Body of pancreas (tissue), 4 donors: ENCODE results near the gene DCUN1D5. TPM values are rescaled to one million over a fixed set of nuclear protein-coding genes. Genes with fewer than 3 reads are reported as not detected.

Experiments used
- ATAC-seq: fragments of 150-250 bp; one replicate; pipeline ENCODE4 v1.9.1; 2016
- DNase-seq, 4 donors: peaks; one replicate each; pipeline ENCODE4 v3.0.0-alpha.2; 2019
- H3K27ac ChIP-seq, 4 donors: fragments of 200-600 bp; sonication (generic); 1 replicate in 3 of 4; 2 replicates in 1 of 4; pipeline versions ENCODE4 v1.5.1 to v1.6.1; 2016 to 2019; ENCODE audit warnings: mild to moderate bottlenecking in 1 of 4, mixed read lengths in 1 of 4, moderate library complexity in 1 of 4
- H3K27me3 ChIP-seq, 2 donors: fragments of 200-600 bp; sonication (generic); one replicate each; pipeline ENCODE4 v1.6.0; 2016; ENCODE audit warnings: mild to moderate bottlenecking in 1 of 2
- H3K36me3 ChIP-seq, 2 donors: fragments of 200-600 bp; sonication (generic); replicated peaks in 1 of 2; 2 replicates each; pipeline ENCODE4 v1.5.1; 2016; ENCODE audit warnings: low read depth in 2 of 2; ENCODE audit not compliant: insufficient read depth in 1 of 2
- H3K4me1 ChIP-seq: fragments of 200-600 bp; sonication (generic); one replicate; pipeline ENCODE4 v1.6.0; 2016
- H3K4me3 ChIP-seq, 2 donors: fragments of 200-600 bp; sonication (generic); 1 replicate in 1 of 2; 2 replicates in 1 of 2; pipeline ENCODE4 v1.5.1; 2016 to 2019
- H3K9me3 ChIP-seq, 3 donors: fragments of 200-600 bp; sonication (generic); 1 replicate in 2 of 3; 2 replicates in 1 of 3; pipeline ENCODE4 v1.5.1; 2016
- CTCF ChIP-seq, 7 experiments: fragments of 450-650 bp in 4 of 7; fragments of 200-600 bp in 3 of 7; sonication (generic) in 3 of 7; IDR thresholded peaks; one replicate each; pipeline ENCODE4 v1.5.1; 2016 to 2019; ENCODE audit warnings: antibody characterized with exemption in 7 of 7
- POLR2A ChIP-seq, 3 donors: fragments of 450-650 bp; IDR thresholded peaks; one replicate each; pipeline ENCODE4 v1.6.1; 2016; ENCODE audit warnings: antibody characterized with exemption in 3 of 3, mild to moderate bottlenecking in 2 of 3
- WGBS, 2 donors: methylation state at CpG; one replicate each; pipeline ENCODE4 v1.1.5; 2017; 5-methylcytosine and 5-hydroxymethylcytosine counted together
- intact Hi-C: fragments of 100-400 bp; cut with DNase I; formaldehyde crosslinking; loops from one replicate; pipeline ENCODE4 v1.15.1; 2023
- total RNA-seq, 2 donors: library from RNA; depleted of rRNA; stranded (reverse); fragments of >200 nt; gene quantifications; one replicate each; pipeline ENCODE4 v1.1.0, GENCODE V29; 2016

Gene DCUN1D5
- total RNA-seq, 2 donors from 2014 or later, result 16.6 to 70.5 TPM

GRCh38 chr11:103086461-103086860, 5.5 kb downstream of the DCUN1D5 start:
- H3K27ac ChIP-seq, result no peak overlapping the region
- no peak overlapping the region for H3K4me3 ChIP-seq
- TF ChIP-seq CTCF (IDR thresholded peaks at IDR 0.05) (no peak), POLR2A (IDR thresholded peaks at IDR 0.05) (no peak)
- H3K27me3 ChIP-seq, result no peaks in the 10 kb centered on the region
- DNase-seq (no peak), ATAC-seq (no peak)
- intact Hi-C loops, result no loop called here
- H3K36me3 ChIP-seq, result no peaks in the 10 kb centered on the region
- H3K9me3 ChIP-seq, result no peaks in the 10 kb centered on the region
- peaks cover 29% of the 10 kb centered on the region for H3K4me1 ChIP-seq

- no peak overlapping the region for H3K4me3 ChIP-seq
- intact Hi-C loops, result no loop called here
- DNase-seq (no peak), ATAC-seq (peak; percentile 45)
- no peak for TF ChIP-seq POLR2A (IDR thresholded peaks at IDR 0.05)
- H3K27me3 ChIP-seq, result no peaks in the 10 kb centered on the region
- H3K4me1 ChIP-seq, result peaks cover 26% of the 10 kb centered on the region
- no peaks in the 10 kb centered on the region for H3K9me3 ChIP-seq
- no peaks in the 10 kb centered on the region for H3K36me3 ChIP-seq
- H3K27ac ChIP-seq, result no peak overlapping the region
- WGBS, 2 donors, result 59 to 63% methylated on average over 1 of the region's 1 CpG
Measured at GRCh38 chr11:103085758-103086365, 6.1 kb downstream of the DCUN1D5 start.

DNA sequence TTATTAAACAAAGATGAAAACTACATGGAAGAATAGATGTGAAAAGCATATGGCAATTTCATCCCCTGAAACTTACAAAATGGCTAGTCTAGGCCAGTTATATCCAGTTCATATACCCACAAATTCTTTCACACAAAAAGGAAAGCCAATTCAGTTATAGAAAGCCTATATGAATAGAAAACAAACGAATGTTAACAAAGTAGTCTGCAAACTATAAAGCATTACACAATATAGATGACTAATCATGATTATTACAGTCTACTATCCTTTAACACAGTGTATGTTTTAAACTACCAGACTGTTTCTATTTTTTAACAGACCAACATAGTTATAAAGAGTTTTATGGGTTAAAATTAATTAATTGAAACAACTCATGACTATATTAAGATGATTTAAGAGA, 12.1 kb downstream of the DCUN1D5 start:
- Histone ChIP-seq H3K36me3 (peaks cover 0 to 12% of the 10 kb centered on the region in 2 donors), H3K4me3 (no peak overlapping the region), H3K4me1 (no peaks in the 10 kb centered on the region), H3K27me3 (no peaks in the 10 kb centered on the region), H3K27ac (no peak overlapping the region), H3K9me3 (no peaks in the 10 kb centered on the region)
- TF ChIP-seq CTCF (IDR thresholded peaks at IDR 0.05), result no peak
- TF ChIP-seq POLR2A (IDR thresholded peaks at IDR 0.05), result no peak
- ATAC-seq, result no peak
- 53 to 59% methylated on average over 1 of the region's 1 CpG for WGBS, 2 donors
- no peak for DNase-seq
- intact Hi-C loops, result no loop called here

GRCh38 chr11:103078710-103079109, 13.2 kb downstream of the DCUN1D5 start:
- Histone ChIP-seq H3K27ac (no peak overlapping the region), H3K4me1 (no peaks in the 10 kb centered on the region), H3K9me3 (no peaks in the 10 kb centered on the region), H3K27me3 (no peaks in the 10 kb centered on the region), H3K4me3 (no peak overlapping the region), H3K36me3 (peaks cover 0 to 12% of the 10 kb centered on the region in 2 donors)
- ATAC-seq (no peak), DNase-seq (no peak)
- TF ChIP-seq POLR2A (IDR thresholded peaks at IDR 0.05), result no peak
- TF ChIP-seq CTCF (IDR thresholded peaks at IDR 0.05), result no peak
- WGBS, 2 donors, result 94 to 96% methylated on average over 5 of the region's 5 CpGs
- intact Hi-C loops, result no loop called here

GRCh38 chr11:103077554-103077953, 14.4 kb downstream of the DCUN1D5 start:
- 86 to 93% methylated on average over 3 of the region's 3 CpGs for WGBS, 2 donors
- intact Hi-C loops, result no loop called here
- DNase-seq (no peak), ATAC-seq (no peak)
- Histone ChIP-seq H3K9me3 (no peaks in the 10 kb centered on the region), H3K4me3 (no peak overlapping the region), H3K27me3 (no peaks in the 10 kb centered on the region), H3K4me1 (no peaks in the 10 kb centered on the region), H3K27ac (no peak overlapping the region), H3K36me3 (peaks cover 0 to 12% of the 10 kb centered on the region in 2 donors)
- TF ChIP-seq CTCF (IDR thresholded peaks at IDR 0.05), result no peak
- no peak for TF ChIP-seq POLR2A (IDR thresholded peaks at IDR 0.05)
